GM12878 (cell line): ENCODE measurements around the gene L1TD1. TPM values are rescaled to one million over a fixed set of nuclear protein-coding genes. Genes with fewer than 3 reads are reported as not detected.

ENCODE experiments used
- ATAC-seq: fragments of 200-7000 bp; cut with Tn5 transposase; 3 replicates; pipeline ENCODE4 v1.9.1; 2020; ENCODE audit warnings: mild to moderate bottlenecking, moderate library complexity
- BruUV-seq: library from RNA; stranded (reverse); fragments of 400-500 nt; replicated peaks from 2 replicates; lab custom pipeline; 2021; lab: Mats Ljungman, UMichigan
- CTCF ChIA-PET: fragments of 300-600 bp; sonication (Branson Sonifier 250); formaldehyde crosslinking; extraction: SDS; loops from one replicate; lab custom pipeline; 2021; ENCODE audit warnings: inconsistent platforms; lab: Yijun Ruan, JAX
- POLR2A ChIA-PET: fragments of 350-600 bp; formaldehyde crosslinking; extraction: SDS; loops from one replicate; lab custom pipeline; 2021; ENCODE audit warnings: inconsistent platforms; lab: Charles Lee
- RAD21 ChIA-PET: fragments of 300-600 bp; sonication (Branson Sonifier 250); formaldehyde crosslinking; loops from one replicate; lab custom pipeline; 2023; ENCODE audit warnings: antibody characterized with exemption; ENCODE audit not compliant: unreplicated experiment; lab: Charles Lee
- SMC1A ChIA-PET: fragments of 300-600 bp; sonication (Branson Sonifier 250); formaldehyde crosslinking; loops from one replicate; lab custom pipeline; 2023; ENCODE audit not compliant: unreplicated experiment, uncharacterized antibody; lab: Charles Lee
- DNase-seq: peaks from one replicate; pipeline ENCODE4 v3.0.0-alpha.2; 2011; ENCODE audit warnings: low read depth, low spot score
- FAIRE-seq: peaks from 3 replicates; lab custom pipeline; 2011; peaks lifted over from hg19 to GRCh38; lab: Jason Lieb, UNC
- H2AFZ ChIP-seq: 2 replicates; pipeline ENCODE4 v1.6.0; 2011; ENCODE audit warnings: low read depth, low read length, control low read depth; ENCODE audit not compliant: control insufficient read depth
- H3K27ac ChIP-seq: 2 replicates; pipeline ENCODE4 v1.5.1; 2011; ENCODE audit warnings: control low read depth; ENCODE audit not compliant: control insufficient read depth, insufficient read depth
- H3K27me3 ChIP-seq, 2 experiments: replicated peaks in 1 of 2; 2 replicates each; pipeline versions ENCODE4 v1.6.0 to v1.6.1; 2011; ENCODE audit warnings: low read length in 1 of 2; ENCODE audit not compliant: control insufficient read depth in 2 of 2, insufficient read depth in 2 of 2
- H3K36me3 ChIP-seq, 2 experiments: 2 replicates each; pipeline ENCODE4 v1.5.1; 2011; ENCODE audit warnings: low read length in 1 of 2; ENCODE audit not compliant: control insufficient read depth in 2 of 2, insufficient read depth in 2 of 2
- H3K4me1 ChIP-seq: 2 replicates; pipeline ENCODE4 v1.6.1; 2011; ENCODE audit warnings: mild to moderate bottlenecking, low read length, moderate library complexity, mixed read lengths; ENCODE audit not compliant: control insufficient read depth, insufficient read depth
- H3K4me2 ChIP-seq: 2 replicates; pipeline ENCODE4 v1.6.0; 2011; ENCODE audit warnings: control low read depth; ENCODE audit not compliant: control insufficient read depth, insufficient read depth
- H3K4me3 ChIP-seq: fragments of 200-600 bp; sonication (generic); 2 replicates; pipeline ENCODE4 v1.5.1; 2016
- H3K79me2 ChIP-seq: 2 replicates; pipeline ENCODE4 v1.6.0; 2011; ENCODE audit warnings: low read length; ENCODE audit not compliant: control insufficient read depth, insufficient read depth
- H3K9ac ChIP-seq: 2 replicates; pipeline ENCODE4 v1.8.0; 2011; ENCODE audit warnings: low read length, control low read depth, mixed read lengths; ENCODE audit not compliant: control insufficient read depth, insufficient read depth
- H3K9me3 ChIP-seq: replicated peaks from 3 replicates; pipeline ENCODE4 v1.5.1; 2011; ENCODE audit warnings: mild to moderate bottlenecking, low read length; ENCODE audit not compliant: control insufficient read depth, insufficient read depth
- H4K20me1 ChIP-seq: 2 replicates; pipeline ENCODE4 v1.6.0; 2011; ENCODE audit not compliant: control insufficient read depth, insufficient read depth
- ASH2L ChIP-seq: fragments of 300-600, 200-600 bp; sonication (generic); IDR thresholded peaks from 2 replicates; pipeline ENCODE4 v1.6.1; 2017; ENCODE audit warnings: low read depth, mild to moderate bottlenecking, borderline replicate concordance
- ATF3 ChIP-seq: IDR thresholded peaks from 2 replicates; pipeline ENCODE4 v1.6.1; 2011; ENCODE audit warnings: low read depth, mild to moderate bottlenecking, low read length, moderate library complexity, borderline replicate concordance; ENCODE audit errors: extremely low read depth
- ATF7 ChIP-seq: fragments of 450-650 bp; IDR thresholded peaks from 2 replicates; pipeline ENCODE4 v1.6.1; 2016; ENCODE audit warnings: low read depth, mild to moderate bottlenecking
- CTCF ChIP-seq, 3 experiments: IDR thresholded peaks in 2 of 3; conservative IDR thresholded peaks in 1 of 3; 2 replicates each; pipeline ENCODE4 v1.5.1; 2011; ENCODE audit warnings: low read depth in 3 of 3, low read length in 3 of 3, mild to moderate bottlenecking in 3 of 3, control low read depth in 2 of 3, moderate library complexity in 2 of 3, inconsistent platforms in 1 of 3, mixed read lengths in 1 of 3; ENCODE audit not compliant: control insufficient read depth in 2 of 3, insufficient read depth in 1 of 3; ENCODE audit errors: extremely low read depth in 1 of 3
- EGR1 ChIP-seq, 2 experiments: IDR thresholded peaks; 1 replicate in 1 of 2; 2 replicates in 1 of 2; pipeline ENCODE4 v1.6.1; 2011 to 2012; ENCODE audit warnings: low read depth in 2 of 2, low read length in 2 of 2, borderline replicate concordance in 1 of 2, mild to moderate bottlenecking in 1 of 2, moderate library complexity in 1 of 2
- EZH2 ChIP-seq: IDR thresholded peaks from 2 replicates; pipeline ENCODE4 v1.6.1; 2012; ENCODE audit warnings: low read depth, mild to moderate bottlenecking, control low read depth, inconsistent platforms, low read length, borderline replicate concordance; ENCODE audit not compliant: control insufficient read depth
- HCFC1 ChIP-seq: fragments of 150-350 bp; IDR thresholded peaks from 2 replicates; pipeline ENCODE4 v1.6.1; 2014; ENCODE audit warnings: low read length
- HDAC6 ChIP-seq: fragments of 200-600 bp; sonication (generic); IDR thresholded peaks from one replicate; pipeline ENCODE4 v1.8.0; 2017; ENCODE audit warnings: antibody characterized with exemption; ENCODE audit not compliant: unreplicated experiment
- IKZF1 ChIP-seq: fragments of 450-650 bp; conservative IDR thresholded peaks from 2 replicates; pipeline ENCODE4 v1.6.1; 2017; ENCODE audit warnings: antibody characterized with exemption, mild to moderate bottlenecking
- IRF4 ChIP-seq: IDR thresholded peaks from 2 replicates; pipeline ENCODE4 v1.6.1; 2011; ENCODE audit warnings: low read depth, low read length
- KAT2A ChIP-seq: conservative IDR thresholded peaks from 2 replicates; pipeline ENCODE4 v1.6.1; 2011; ENCODE audit warnings: low read depth, low read length; ENCODE audit not compliant: control insufficient read depth
- NFXL1 ChIP-seq: fragments of 450-650 bp; IDR thresholded peaks from 2 replicates; pipeline ENCODE4 v1.6.1; 2017; ENCODE audit warnings: antibody characterized with exemption, mild to moderate bottlenecking, borderline replicate concordance
- NR2C1 ChIP-seq: fragments of 450-650 bp; IDR thresholded peaks from 2 replicates; pipeline ENCODE4 v1.6.1; 2017; ENCODE audit warnings: antibody characterized with exemption, mild to moderate bottlenecking, moderate library complexity
- SPI1 ChIP-seq: IDR thresholded peaks from 2 replicates; pipeline ENCODE4 v1.6.1; 2011; ENCODE audit warnings: low read depth, mild to moderate bottlenecking, low read length, moderate library complexity, borderline replicate concordance; ENCODE audit not compliant: insufficient read depth
- STAT1 ChIP-seq: fragments of 450-650 bp; conservative IDR thresholded peaks from 2 replicates; pipeline ENCODE4 v1.6.1; 2014; ENCODE audit warnings: antibody characterized with exemption, mild to moderate bottlenecking
- TBL1XR1 ChIP-seq: IDR thresholded peaks from 2 replicates; pipeline ENCODE4 v1.6.1; 2012; ENCODE audit warnings: low read depth, low read length, improper control_type of control experiment
- TCF3 ChIP-seq: IDR thresholded peaks from 2 replicates; pipeline ENCODE4 v1.6.1; 2012; ENCODE audit warnings: low read depth, mild to moderate bottlenecking, low read length, borderline replicate concordance; ENCODE audit not compliant: insufficient read depth
- WGBS: methylation state at CpG from one replicate; pipeline ENCODE4 v1.1.6; 2016; ENCODE audit warnings: low lambda C conversion rate; ENCODE audit not compliant: insufficient replicate concordance, insufficient coverage; ENCODE audit errors: missing lambda C conversion rate; 5-methylcytosine and 5-hydroxymethylcytosine counted together
- in situ Hi-C: fragments of 300-500 bp; cut with MboI; formaldehyde crosslinking; loops from 9 replicates; pipeline ENCODE4 v1.14.3; 2018; ENCODE audit warnings: mixed read lengths
- intact Hi-C: fragments of 100-400 bp; cut with micrococcal nuclease; formaldehyde crosslinking; loops from one replicate; pipeline ENCODE4 v1.14.2; 2022; ENCODE audit not compliant: unreplicated experiment
- polyA plus RNA-seq, 11 experiments: library from polyadenylated mRNA; depleted of rRNA in 4 of 11; unstranded in 6 of 11; stranded (reverse) in 5 of 11; fragments of >200 nt; fragmentation: Nextera tagmentation in 4 of 11; fragmentation: Illumina TruSeq in 1 of 11; extraction: Ambion mirVana in 4 of 11; extraction: Trizol in 1 of 11; gene quantifications; 1 replicate in 1 of 11; 2 replicates in 10 of 11; pipeline versions ENCODE4 v1.2.1 to v1.2.3, GENCODE V29; 2011 to 2016; ENCODE audit warnings: inconsistent platforms in 2 of 11, missing spikeins in 2 of 11, low read depth in 1 of 11
- total RNA-seq, 4 experiments: library from RNA; depleted of rRNA in 3 of 4; stranded (reverse); fragments of >200 nt in 3 of 4; fragmentation: Illumina TruSeq in 1 of 4; extraction: Trizol in 1 of 4; gene quantifications; 2 replicates each; pipeline versions ENCODE4 v1.2.1 to v1.2.3, GENCODE V29; 2013 to 2021
- TF ChIP-seq, protein P1 (sequence below): fragments of 450-650 bp; formaldehyde crosslinking; IDR thresholded peaks from 2 replicates; pipeline ENCODE4 v1.4.0; 2020; ENCODE audit warnings: mild to moderate bottlenecking, moderate library complexity

The L1TD1 gene
- total and polyA plus RNA-seq, 10 of the 15 experiments (the other 5 are each of a cell fraction or from before 2014, with no cell fraction given): 0.07 to 0.31 (median 0.21) TPM; not detected in 7

DNA sequence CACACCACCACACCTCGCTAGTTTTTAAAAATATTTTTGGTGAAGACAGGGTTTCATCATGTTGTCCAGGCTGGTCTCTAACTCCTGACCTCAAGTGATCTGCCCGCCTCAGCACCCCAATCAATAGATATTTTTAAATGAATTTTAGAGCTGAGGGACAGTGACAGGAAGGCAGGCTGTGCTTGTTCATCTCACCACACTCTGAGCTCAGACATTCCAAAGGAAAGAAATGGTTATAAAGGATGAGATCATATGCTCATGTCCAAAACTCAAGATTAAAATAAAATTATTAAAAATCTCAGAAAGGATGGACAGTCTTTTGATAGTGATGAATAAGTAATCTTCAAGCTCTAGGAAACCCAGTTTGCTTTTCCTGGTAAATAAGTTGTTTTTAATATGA lies 40.9 kb downstream of the L1TD1 start:
- Histone ChIP-seq H3K4me2 (no peak overlapping the region), H3K4me1 (no peaks in the 10 kb centered on the region), H3K9ac (no peak overlapping the region), H3K79me2 (no peaks in the 10 kb centered on the region), H4K20me1 (no peaks in the 10 kb centered on the region), H3K4me3 (no peak overlapping the region), H3K9me3 (no peaks in the 10 kb centered on the region), H3K27me3 (no peaks in the 10 kb centered on the region), H2AFZ (no peak overlapping the region), H3K27ac (no peak overlapping the region), H3K36me3 (no peaks in the 10 kb centered on the region)
- ChIA-PET RAD21 (no interaction called here), SMC1A (no interaction called here), CTCF (no interaction called here), POLR2A (no interaction called here)
- WGBS: 0% methylated on average over 2 of the region's 2 CpGs
- TF ChIP-seq ASH2L (no peak), ATF3 (no peak), TCF3 (no peak), HDAC6 (no peak), IRF4 (no peak), STAT1 (no peak), TBL1XR1 (no peak), EGR1 (IDR thresholded peaks at IDR 0.05; ENCODE audit: borderline replicate concordance in 1 of 2, low read depth in 2 of 2, low read length in 2 of 2) (no peak), NFXL1 (no peak), NR2C1 (no peak), HCFC1 (no peak), SPI1 (no peak), EZH2 (no peak), IKZF1 (no peak), KAT2A (no peak), CTCF (IDR thresholded peaks at IDR 0.05 in 2 of 3, conservative IDR thresholded peaks at IDR 0.05 in 1 of 3; ENCODE audit: control insufficient read depth in 2 of 3, extremely low read depth in 1 of 3, insufficient read depth in 1 of 3, low read depth in 3 of 3, low read length in 3 of 3) (no peak), ATF7 (no peak)
- TF ChIP-seq, protein P1, sequence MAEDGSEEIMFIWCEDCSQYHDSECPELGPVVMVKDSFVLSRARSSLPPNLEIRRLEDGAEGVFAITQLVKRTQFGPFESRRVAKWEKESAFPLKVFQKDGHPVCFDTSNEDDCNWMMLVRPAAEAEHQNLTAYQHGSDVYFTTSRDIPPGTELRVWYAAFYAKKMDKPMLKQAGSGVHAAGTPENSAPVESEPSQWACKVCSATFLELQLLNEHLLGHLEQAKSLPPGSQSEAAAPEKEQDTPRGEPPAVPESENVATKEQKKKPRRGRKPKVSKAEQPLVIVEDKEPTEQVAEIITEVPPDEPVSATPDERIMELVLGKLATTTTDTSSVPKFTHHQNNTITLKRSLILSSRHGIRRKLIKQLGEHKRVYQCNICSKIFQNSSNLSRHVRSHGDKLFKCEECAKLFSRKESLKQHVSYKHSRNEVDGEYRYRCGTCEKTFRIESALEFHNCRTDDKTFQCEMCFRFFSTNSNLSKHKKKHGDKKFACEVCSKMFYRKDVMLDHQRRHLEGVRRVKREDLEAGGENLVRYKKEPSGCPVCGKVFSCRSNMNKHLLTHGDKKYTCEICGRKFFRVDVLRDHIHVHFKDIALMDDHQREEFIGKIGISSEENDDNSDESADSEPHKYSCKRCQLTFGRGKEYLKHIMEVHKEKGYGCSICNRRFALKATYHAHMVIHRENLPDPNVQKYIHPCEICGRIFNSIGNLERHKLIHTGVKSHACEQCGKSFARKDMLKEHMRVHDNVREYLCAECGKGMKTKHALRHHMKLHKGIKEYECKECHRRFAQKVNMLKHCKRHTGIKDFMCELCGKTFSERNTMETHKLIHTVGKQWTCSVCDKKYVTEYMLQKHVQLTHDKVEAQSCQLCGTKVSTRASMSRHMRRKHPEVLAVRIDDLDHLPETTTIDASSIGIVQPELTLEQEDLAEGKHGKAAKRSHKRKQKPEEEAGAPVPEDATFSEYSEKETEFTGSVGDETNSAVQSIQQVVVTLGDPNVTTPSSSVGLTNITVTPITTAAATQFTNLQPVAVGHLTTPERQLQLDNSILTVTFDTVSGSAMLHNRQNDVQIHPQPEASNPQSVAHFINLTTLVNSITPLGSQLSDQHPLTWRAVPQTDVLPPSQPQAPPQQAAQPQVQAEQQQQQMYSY (CRISPR knock-in tag): no peak
- in situ Hi-C loops (no loop called here), intact Hi-C loops (no loop called here)
- FAIRE-seq (no peak), ATAC-seq (no peak), DNase-seq (no peak)
- BruUV-seq: no TSS peak
